A172 (cell line): ENCODE results near the gene EXOC4. TPM values are rescaled to one million over a fixed set of nuclear protein-coding genes. Genes with fewer than 3 reads are reported as not detected.
"Not testable (repeated sequence)": the region's sequence is repeated elsewhere in the genome, so short reads cannot be mapped to it uniquely, and the experiment has no call there.

Experiments
- DNase-seq: peaks from one replicate; pipeline ENCODE4 v3.0.0-alpha.2; 2015; ENCODE audit warnings: low spot score
- total RNA-seq: library from RNA; depleted of rRNA; stranded (reverse); fragments of >200 nt; shearing (Covaris generic); gene quantifications from 2 replicates; pipeline ENCODE4 v1.2.3, GENCODE V29; 2014

The EXOC4 gene
- total RNA-seq, 1 experiment from 2014 or later, result 37.4 TPM

GRCh38 chr7:134068670-134069069 lies 815.8 kb downstream of the EXOC4 start:
- DNase-seq, result no peak

GRCh38 chr7:134069187-134069586 lies 816.3 kb downstream of the EXOC4 start:
- no peak for DNase-seq

GRCh38 chr7:134070673-134071072 lies 817.8 kb downstream of the EXOC4 start:
- no peak for DNase-seq

- no peak for DNase-seq
These were observed 818.8 kb downstream of the EXOC4 start for GRCh38 chr7:134071355-134072331.

- no peak for DNase-seq
These were observed 820.4 kb downstream of the EXOC4 start for GRCh38 chr7:134073276-134073675.

GRCh38 chr7:134075799-134076198 lies 822.9 kb downstream of the EXOC4 start:
- DNase-seq, result no peak

GRCh38 chr7:134077560-134077959 lies 824.7 kb downstream of the EXOC4 start:
- DNase-seq, result not testable (repeated sequence)

- DNase-seq, result no peak
These were observed 826.1 kb downstream of the EXOC4 start for GRCh38 chr7:134078991-134079390.

- DNase-seq, result no peak
These were observed 828.8 kb downstream of the EXOC4 start for GRCh38 chr7:134081695-134082094.

- peak; percentile 69 for DNase-seq
These were observed 831.0 kb downstream of the EXOC4 start for GRCh38 chr7:134083766-134084487.

GRCh38 chr7:134084488-134085144 lies 831.7 kb downstream of the EXOC4 start:
- DNase-seq, result no peak

- DNase-seq, result no peak
These were observed 832.4 kb downstream of the EXOC4 start for GRCh38 chr7:134085311-134085710.

- DNase-seq, result no peak
These were observed 834.3 kb downstream of the EXOC4 start for GRCh38 chr7:134086998-134087735.

- no peak for DNase-seq
These were observed 835.3 kb downstream of the EXOC4 start for GRCh38 chr7:134088199-134088598.

- DNase-seq, result no peak
These were observed 836.6 kb downstream of the EXOC4 start for GRCh38 chr7:134089446-134089845.

GRCh38 chr7:134098072-134098471 lies 845.2 kb downstream of the EXOC4 start:
- DNase-seq, result no peak

GRCh38 chr7:134101716-134102115 lies 848.8 kb downstream of the EXOC4 start:
- DNase-seq, result no peak

- no peak for DNase-seq
These were observed 851.3 kb downstream of the EXOC4 start for GRCh38 chr7:134104166-134104565.

GRCh38 chr7:134105841-134106240 lies 853.0 kb downstream of the EXOC4 start:
- no peak for DNase-seq

GRCh38 chr7:134108802-134109201 lies 855.9 kb downstream of the EXOC4 start:
- DNase-seq, result no peak

GRCh38 chr7:134113655-134114054 lies 860.8 kb downstream of the EXOC4 start:
- DNase-seq, result no peak

GRCh38 chr7:134114992-134115391 lies 862.1 kb downstream of the EXOC4 start:
- DNase-seq, result no peak
